HL-60 (cell line): ENCODE measurements around the gene TMEM121.
"Not testable (repeated sequence)": the region's sequence is repeated elsewhere in the genome, so short reads cannot be mapped to it uniquely, and the experiment has no call there.

Experiments used
- GABPA ChIP-seq: IDR thresholded peaks from 2 replicates; pipeline ENCODE4 v1.6.1; 2012; ENCODE audit warnings: low read depth
- POLR2AphosphoS5 ChIP-seq: IDR thresholded peaks from 2 replicates; pipeline ENCODE4 v1.6.1; 2012; ENCODE audit warnings: low read depth
- TF ChIP-seq, protein P1 (sequence below): IDR thresholded peaks from one replicate; pipeline ENCODE4 v1.5.1; 2011; ENCODE audit warnings: low read length, control low read depth, inconsistent platforms; ENCODE audit not compliant: insufficient read depth

DNA sequence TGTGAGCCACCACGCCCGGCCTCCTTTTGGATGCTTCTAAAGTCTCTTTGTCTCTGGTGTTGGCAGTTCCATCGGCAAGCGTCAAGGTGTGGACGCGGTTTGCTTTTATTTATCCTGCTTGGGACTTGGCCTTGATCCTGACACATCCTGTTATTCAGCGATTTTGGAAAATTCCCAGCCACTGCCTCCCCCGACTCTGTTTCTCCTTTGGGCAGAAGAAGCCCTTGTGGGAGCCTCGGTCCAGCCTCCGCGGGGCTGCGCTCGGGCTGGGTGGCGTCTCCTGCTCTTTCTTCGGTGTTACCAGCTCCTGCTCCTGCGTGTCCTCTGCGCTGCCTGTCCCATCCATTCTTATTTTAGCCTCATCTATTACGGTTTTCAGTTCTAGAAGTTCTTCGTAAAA lies 31.3 kb downstream of the TMEM121 start:
- TF ChIP-seq, protein P1, sequence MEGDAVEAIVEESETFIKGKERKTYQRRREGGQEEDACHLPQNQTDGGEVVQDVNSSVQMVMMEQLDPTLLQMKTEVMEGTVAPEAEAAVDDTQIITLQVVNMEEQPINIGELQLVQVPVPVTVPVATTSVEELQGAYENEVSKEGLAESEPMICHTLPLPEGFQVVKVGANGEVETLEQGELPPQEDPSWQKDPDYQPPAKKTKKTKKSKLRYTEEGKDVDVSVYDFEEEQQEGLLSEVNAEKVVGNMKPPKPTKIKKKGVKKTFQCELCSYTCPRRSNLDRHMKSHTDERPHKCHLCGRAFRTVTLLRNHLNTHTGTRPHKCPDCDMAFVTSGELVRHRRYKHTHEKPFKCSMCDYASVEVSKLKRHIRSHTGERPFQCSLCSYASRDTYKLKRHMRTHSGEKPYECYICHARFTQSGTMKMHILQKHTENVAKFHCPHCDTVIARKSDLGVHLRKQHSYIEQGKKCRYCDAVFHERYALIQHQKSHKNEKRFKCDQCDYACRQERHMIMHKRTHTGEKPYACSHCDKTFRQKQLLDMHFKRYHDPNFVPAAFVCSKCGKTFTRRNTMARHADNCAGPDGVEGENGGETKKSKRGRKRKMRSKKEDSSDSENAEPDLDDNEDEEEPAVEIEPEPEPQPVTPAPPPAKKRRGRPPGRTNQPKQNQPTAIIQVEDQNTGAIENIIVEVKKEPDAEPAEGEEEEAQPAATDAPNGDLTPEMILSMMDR: not testable (repeated sequence)
- TF ChIP-seq POLR2AphosphoS5, GABPA: not testable (repeated sequence)
